ENCODE measurements around the gene CTCFL.

CTCFL gene

DNA sequence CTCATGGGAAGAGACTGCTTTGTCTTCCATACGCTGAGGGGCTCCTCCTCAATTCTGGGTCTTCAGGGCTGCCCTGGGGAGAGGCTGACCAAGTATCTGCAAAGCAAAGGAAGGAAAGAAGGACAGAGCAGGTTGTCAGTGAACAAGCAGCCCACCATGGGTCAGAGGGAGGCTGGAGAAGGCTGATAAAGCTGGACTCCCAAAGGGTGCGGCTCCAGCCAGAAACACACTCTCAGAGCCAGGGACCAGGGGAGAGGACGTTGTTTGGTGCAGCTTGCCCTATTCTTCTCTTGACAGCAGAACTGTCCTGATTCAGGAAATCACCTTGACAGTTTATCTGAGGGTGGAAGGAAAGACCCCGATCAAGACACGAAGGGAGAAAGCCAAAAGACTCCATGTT, 10.4 kb upstream of the CTCFL start:
- Histone ChIP-seq H3K27ac (ENCODE audit: insufficient read depth in 1 of 2, low read depth in 1 of 2, low read length in 2 of 2, poor library complexity in 1 of 2, severe bottlenecking in 2 of 2) (no peak overlapping the region), H3K4me1 (ENCODE audit: control extremely low read depth in 1 of 4, control insufficient read depth in 4 of 4, insufficient read depth in 4 of 4, low read length in 3 of 4) (no peaks in the 10 kb centered on the region), H3K27me3 (replicated peaks in 2 of 5; ENCODE audit: control insufficient read depth in 4 of 5, insufficient read depth in 5 of 5, low read length in 4 of 5) (peaks cover 2 to 28% (median 9%) of the 10 kb centered on the region in 5 experiments), H3K4me3 (ENCODE audit: control insufficient read depth in 1 of 7, extremely low read depth in 1 of 7, insufficient read depth in 4 of 7, low read depth in 2 of 7, low read length in 6 of 7) (no peak overlapping the region), H3K9me3 (ENCODE audit: control extremely low read depth in 1 of 5, control insufficient read depth in 4 of 5, insufficient read depth in 2 of 5, low read depth in 1 of 5, low read length in 4 of 5) (peaks cover 0 to 16% (median 2%) of the 10 kb centered on the region in 5 experiments), H3K36me3 (ENCODE audit: control insufficient read depth in 4 of 4, insufficient read depth in 4 of 4, low read length in 3 of 4) (no peaks in the 10 kb centered on the region)
- ChIA-PET POLR2A (interaction anchor here (1.0 kb wide), 1 partner anchor 15 kb away, joined by 4 read pairs; no protein-coding TSS in a partner anchor), CTCF (no interaction called here)
- no peak for DNase-seq
- WGBS (ENCODE audit: insufficient coverage), result 86% methylated on average over 5 of the region's 5 CpGs

DNA sequence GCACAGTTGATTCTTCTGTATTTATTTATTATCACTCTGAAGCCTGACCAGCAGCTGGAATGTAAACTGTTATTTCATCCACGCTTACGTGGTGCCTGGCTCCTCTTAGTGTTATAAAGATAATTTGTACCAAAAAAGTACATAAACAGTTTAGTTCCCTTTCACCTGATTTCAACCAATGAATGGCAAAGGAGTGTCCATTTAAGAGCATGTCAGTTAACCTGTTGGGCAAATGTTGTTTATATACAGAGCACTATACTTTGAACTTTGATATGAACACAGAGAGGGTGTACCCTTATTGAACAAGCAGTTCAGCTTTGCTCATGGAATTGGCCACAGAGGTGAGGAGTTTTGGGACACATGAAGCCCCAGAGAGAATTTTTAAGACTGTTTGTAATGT, 7.2 kb upstream of the CTCFL start:
- no CpG with 5 or more reads among the region's 2 CpGs for WGBS (ENCODE audit: insufficient coverage)
- no peak for DNase-seq
- ChIA-PET POLR2A (interaction anchor here (0.6 kb wide), 1 partner anchor 27 kb away, joined by 3 read pairs; no protein-coding TSS in a partner anchor), CTCF (interaction anchor here (1.0 to 1.4 kb wide), 4 partner anchors 11 to 21 kb away, joined by 3 to 4 read pairs (median 3); no protein-coding TSS in a partner anchor)
- H3K9me3 ChIP-seq (ENCODE audit: control extremely low read depth in 1 of 5, control insufficient read depth in 4 of 5, insufficient read depth in 2 of 5, low read depth in 1 of 5, low read length in 4 of 5), result peaks cover 0 to 6% (median 2%) of the 10 kb centered on the region in 5 experiments
- peaks cover 2 to 18% (median 4%) of the 10 kb centered on the region in 5 experiments for H3K27me3 ChIP-seq (replicated peaks in 2 of 5; ENCODE audit: control insufficient read depth in 4 of 5, insufficient read depth in 5 of 5, low read length in 4 of 5)
- H3K4me1 ChIP-seq (ENCODE audit: control extremely low read depth in 1 of 4, control insufficient read depth in 4 of 4, insufficient read depth in 4 of 4, low read length in 3 of 4), result no peaks in the 10 kb centered on the region
- H3K36me3 ChIP-seq (ENCODE audit: control insufficient read depth in 4 of 4, insufficient read depth in 4 of 4, low read length in 3 of 4), result no peaks in the 10 kb centered on the region
- H3K4me3 ChIP-seq (ENCODE audit: control insufficient read depth in 1 of 7, extremely low read depth in 1 of 7, insufficient read depth in 4 of 7, low read depth in 2 of 7, low read length in 6 of 7), result no peak overlapping the region
- no peak overlapping the region for H3K27ac ChIP-seq (ENCODE audit: insufficient read depth in 1 of 2, low read depth in 1 of 2, low read length in 2 of 2, poor library complexity in 1 of 2, severe bottlenecking in 2 of 2)

DNA sequence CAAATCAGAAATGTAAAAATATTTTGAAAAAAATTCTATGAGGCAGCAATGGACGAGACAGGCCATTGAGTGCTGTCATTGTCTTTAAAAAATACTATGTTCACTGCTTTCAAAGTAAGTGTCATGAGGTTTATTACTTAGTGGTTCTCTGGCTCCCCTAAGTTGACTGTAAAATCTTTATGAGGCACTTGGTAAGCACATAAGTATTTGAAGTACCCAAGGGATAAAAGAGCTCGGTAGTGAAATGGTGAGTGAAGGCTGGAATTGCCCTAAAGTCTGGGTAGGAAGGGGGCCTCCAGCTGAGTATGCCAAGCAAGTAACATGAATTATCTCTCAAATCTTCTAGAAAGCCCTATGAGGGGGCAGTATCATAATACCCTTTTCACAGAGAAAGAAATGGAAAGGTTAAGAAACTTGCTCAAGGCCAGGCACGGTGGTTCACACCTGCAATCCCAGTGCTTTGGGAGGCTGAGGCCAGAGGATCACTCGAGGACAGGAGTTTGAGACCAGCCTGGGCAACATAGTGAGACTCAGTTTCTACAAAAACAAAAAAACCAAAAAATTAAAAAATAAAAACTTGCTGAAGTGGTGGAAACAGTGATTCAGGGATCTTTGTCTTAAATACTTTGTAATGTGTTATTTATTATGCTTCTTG, 5.5 kb upstream of the CTCFL start:
- Histone ChIP-seq H3K4me3 (ENCODE audit: control insufficient read depth in 1 of 7, extremely low read depth in 1 of 7, insufficient read depth in 4 of 7, low read depth in 2 of 7, low read length in 6 of 7) (no peak overlapping the region), H3K27me3 (replicated peaks in 2 of 5; ENCODE audit: control insufficient read depth in 4 of 5, insufficient read depth in 5 of 5, low read length in 4 of 5) (peaks cover 0 to 12% (median 2%) of the 10 kb centered on the region in 5 experiments), H3K9me3 (ENCODE audit: control extremely low read depth in 1 of 5, control insufficient read depth in 4 of 5, insufficient read depth in 2 of 5, low read depth in 1 of 5, low read length in 4 of 5) (peaks cover 0 to 2% (median 0%) of the 10 kb centered on the region in 5 experiments), H3K36me3 (ENCODE audit: control insufficient read depth in 4 of 4, insufficient read depth in 4 of 4, low read length in 3 of 4) (no peaks in the 10 kb centered on the region), H3K27ac (ENCODE audit: insufficient read depth in 1 of 2, low read depth in 1 of 2, low read length in 2 of 2, poor library complexity in 1 of 2, severe bottlenecking in 2 of 2) (no peak overlapping the region), H3K4me1 (ENCODE audit: control extremely low read depth in 1 of 4, control insufficient read depth in 4 of 4, insufficient read depth in 4 of 4, low read length in 3 of 4) (no peaks in the 10 kb centered on the region)
- DNase-seq, result no peak
- CTCF ChIA-PET, result interaction anchor here (0.9 kb wide), 1 partner anchor 14 kb away, joined by 3 read pairs; no protein-coding TSS in a partner anchor
- POLR2A ChIA-PET, result no interaction called here
- 81% methylated on average over 2 of the region's 4 CpGs for WGBS (ENCODE audit: insufficient coverage)

DNA sequence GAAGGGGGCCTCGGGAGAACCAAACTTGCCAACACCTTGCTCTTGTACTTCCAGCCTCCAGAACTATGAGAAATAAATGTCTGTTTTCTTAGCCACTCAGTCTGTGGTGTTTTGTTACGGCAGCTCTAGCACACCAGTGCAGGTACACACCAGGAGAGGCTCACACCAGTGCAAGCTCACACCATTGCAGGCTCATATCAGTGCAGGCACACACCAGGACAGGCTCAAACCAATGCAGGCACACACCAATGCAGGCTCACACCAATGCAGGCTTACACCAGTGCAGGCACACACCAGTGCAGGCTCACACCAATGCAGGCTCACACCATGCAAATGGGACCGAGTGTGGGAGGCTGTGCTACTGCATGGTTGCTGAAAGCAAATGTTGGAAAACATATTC, 4.9 kb upstream of the CTCFL start:
- ChIA-PET POLR2A (no interaction called here), CTCF (interaction anchor here (0.9 kb wide), 1 partner anchor 14 kb away, joined by 3 read pairs; no protein-coding TSS in a partner anchor)
- no peak for DNase-seq
- no peak overlapping the region for H3K27ac ChIP-seq (ENCODE audit: insufficient read depth in 1 of 2, low read depth in 1 of 2, low read length in 2 of 2, poor library complexity in 1 of 2, severe bottlenecking in 2 of 2)
- no peak overlapping the region for H3K4me3 ChIP-seq (ENCODE audit: control insufficient read depth in 1 of 7, extremely low read depth in 1 of 7, insufficient read depth in 4 of 7, low read depth in 2 of 7, low read length in 6 of 7)
- 88% methylated on average over 1 of the region's 3 CpGs for WGBS (ENCODE audit: insufficient coverage)
- H3K9me3 ChIP-seq (ENCODE audit: control extremely low read depth in 1 of 5, control insufficient read depth in 4 of 5, insufficient read depth in 2 of 5, low read depth in 1 of 5, low read length in 4 of 5), result peaks cover 0 to 2% (median 0%) of the 10 kb centered on the region in 5 experiments
- H3K4me1 ChIP-seq (ENCODE audit: control extremely low read depth in 1 of 4, control insufficient read depth in 4 of 4, insufficient read depth in 4 of 4, low read length in 3 of 4), result no peaks in the 10 kb centered on the region
- H3K36me3 ChIP-seq (ENCODE audit: control insufficient read depth in 4 of 4, insufficient read depth in 4 of 4, low read length in 3 of 4), result no peaks in the 10 kb centered on the region
- H3K27me3 ChIP-seq (replicated peaks in 2 of 5; ENCODE audit: control insufficient read depth in 4 of 5, insufficient read depth in 5 of 5, low read length in 4 of 5), result peaks cover 0 to 7% (median 0%) of the 10 kb centered on the region in 5 experiments

DNA sequence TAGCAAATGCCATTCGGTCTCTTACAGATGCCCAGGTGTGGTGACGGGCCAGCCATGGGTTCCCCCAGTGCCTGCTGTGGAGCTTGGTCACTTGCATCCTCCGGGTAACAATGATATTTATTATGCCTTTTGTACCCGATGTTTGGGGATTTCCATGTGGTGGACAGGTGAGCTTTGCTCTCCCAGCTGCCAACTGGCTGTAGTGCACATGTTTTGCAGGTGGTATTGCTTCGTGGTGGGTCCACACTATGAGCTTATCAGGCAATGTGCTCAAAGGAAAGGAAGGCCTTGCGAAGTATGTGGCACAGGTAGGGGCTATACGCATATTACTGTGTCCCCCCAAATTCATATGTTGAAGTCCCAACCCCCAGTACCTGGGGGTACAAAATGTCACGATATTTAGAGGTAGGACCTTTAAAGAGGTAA, 4.2 kb upstream of the CTCFL start:
- Histone ChIP-seq H3K27me3 (replicated peaks in 2 of 5; ENCODE audit: control insufficient read depth in 4 of 5, insufficient read depth in 5 of 5, low read length in 4 of 5) (peaks cover 0 to 5% (median 0%) of the 10 kb centered on the region in 5 experiments), H3K4me3 (ENCODE audit: control insufficient read depth in 1 of 7, extremely low read depth in 1 of 7, insufficient read depth in 4 of 7, low read depth in 2 of 7, low read length in 6 of 7) (no peak overlapping the region), H3K9me3 (ENCODE audit: control extremely low read depth in 1 of 5, control insufficient read depth in 4 of 5, insufficient read depth in 2 of 5, low read depth in 1 of 5, low read length in 4 of 5) (peaks cover 0 to 2% (median 0%) of the 10 kb centered on the region in 5 experiments), H3K27ac (ENCODE audit: insufficient read depth in 1 of 2, low read depth in 1 of 2, low read length in 2 of 2, poor library complexity in 1 of 2, severe bottlenecking in 2 of 2) (no peak overlapping the region), H3K36me3 (ENCODE audit: control insufficient read depth in 4 of 4, insufficient read depth in 4 of 4, low read length in 3 of 4) (no peaks in the 10 kb centered on the region), H3K4me1 (ENCODE audit: control extremely low read depth in 1 of 4, control insufficient read depth in 4 of 4, insufficient read depth in 4 of 4, low read length in 3 of 4) (no peaks in the 10 kb centered on the region)
- ChIA-PET POLR2A (no interaction called here), CTCF (no interaction called here)
- DNase-seq, result no peak
- 98% methylated on average over 5 of the region's 8 CpGs for WGBS (ENCODE audit: insufficient coverage)

DNA sequence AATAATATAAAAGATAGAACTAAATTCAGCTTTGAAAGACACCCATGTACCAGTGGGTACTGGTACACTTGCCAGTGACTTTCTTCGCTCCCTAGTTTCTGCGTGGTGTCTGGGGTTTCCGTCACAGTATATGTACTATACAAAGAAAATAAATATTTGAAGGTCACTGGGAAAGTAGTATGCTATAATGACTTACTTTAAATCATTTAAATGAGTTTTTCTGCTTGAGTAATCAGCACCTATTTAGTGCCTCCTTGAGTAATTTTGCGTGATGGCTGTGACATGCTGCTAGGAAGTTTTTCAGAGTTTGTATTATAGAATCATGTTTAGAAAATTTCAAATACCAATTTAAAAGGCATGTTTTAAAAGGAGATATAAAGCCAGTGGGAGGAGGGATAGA, 3.2 kb upstream of the CTCFL start:
- ChIA-PET CTCF (interaction anchor here (1.4 kb wide), 1 partner anchor 9 kb away, joined by 8 read pairs; no protein-coding TSS in a partner anchor), POLR2A (no interaction called here)
- H3K4me1 ChIP-seq (ENCODE audit: control extremely low read depth in 1 of 4, control insufficient read depth in 4 of 4, insufficient read depth in 4 of 4, low read length in 3 of 4), result no peaks in the 10 kb centered on the region
- DNase-seq, result no peak
- no CpG with 5 or more reads among the region's 4 CpGs for WGBS (ENCODE audit: insufficient coverage)
- H3K36me3 ChIP-seq (ENCODE audit: control insufficient read depth in 4 of 4, insufficient read depth in 4 of 4, low read length in 3 of 4), result no peaks in the 10 kb centered on the region
- peaks cover 0 to 3% (median 0%) of the 10 kb centered on the region in 5 experiments for H3K27me3 ChIP-seq (replicated peaks in 2 of 5; ENCODE audit: control insufficient read depth in 4 of 5, insufficient read depth in 5 of 5, low read length in 4 of 5)
- peaks cover 0 to 2% (median 0%) of the 10 kb centered on the region in 5 experiments for H3K9me3 ChIP-seq (ENCODE audit: control extremely low read depth in 1 of 5, control insufficient read depth in 4 of 5, insufficient read depth in 2 of 5, low read depth in 1 of 5, low read length in 4 of 5)
- H3K27ac ChIP-seq (ENCODE audit: insufficient read depth in 1 of 2, low read depth in 1 of 2, low read length in 2 of 2, poor library complexity in 1 of 2, severe bottlenecking in 2 of 2), result no peak overlapping the region
- H3K4me3 ChIP-seq (ENCODE audit: control insufficient read depth in 1 of 7, extremely low read depth in 1 of 7, insufficient read depth in 4 of 7, low read depth in 2 of 7, low read length in 6 of 7), result no peak overlapping the region

DNA sequence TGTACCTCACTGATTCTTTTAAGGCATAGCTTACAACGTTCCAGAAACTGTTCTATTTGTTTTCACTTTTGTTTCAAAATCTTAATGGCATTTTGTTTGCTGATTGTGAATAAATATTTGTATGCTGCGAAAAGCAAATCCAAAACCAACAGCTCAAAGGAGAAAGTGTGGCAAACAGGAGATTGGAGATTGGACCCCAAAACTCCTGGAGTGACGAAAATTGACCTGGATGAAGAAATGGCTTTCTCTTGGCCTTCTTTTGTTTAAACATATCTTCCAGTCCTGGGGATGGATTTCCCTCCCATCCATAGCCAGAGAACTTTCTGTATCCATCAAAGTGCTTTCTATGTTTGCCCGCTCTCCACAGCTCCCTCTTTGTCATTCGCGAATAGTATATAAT, 2.8 kb upstream of the CTCFL start:
- peaks cover 0 to 2% (median 0%) of the 10 kb centered on the region in 5 experiments for H3K27me3 ChIP-seq (replicated peaks in 2 of 5; ENCODE audit: control insufficient read depth in 4 of 5, insufficient read depth in 5 of 5, low read length in 4 of 5)
- POLR2A ChIA-PET, result no interaction called here
- CTCF ChIA-PET, result interaction anchor here (1.4 kb wide), 1 partner anchor 10 kb away, joined by 8 read pairs; no protein-coding TSS in a partner anchor
- no peaks in the 10 kb centered on the region for H3K9me3 ChIP-seq (ENCODE audit: control extremely low read depth in 1 of 5, control insufficient read depth in 4 of 5, insufficient read depth in 2 of 5, low read depth in 1 of 5, low read length in 4 of 5)
- 100% methylated on average over 1 of the region's 6 CpGs for WGBS (ENCODE audit: insufficient coverage)
- H3K4me3 ChIP-seq (ENCODE audit: control insufficient read depth in 1 of 7, extremely low read depth in 1 of 7, insufficient read depth in 4 of 7, low read depth in 2 of 7, low read length in 6 of 7), result no peak overlapping the region
- no peaks in the 10 kb centered on the region for H3K4me1 ChIP-seq (ENCODE audit: control extremely low read depth in 1 of 4, control insufficient read depth in 4 of 4, insufficient read depth in 4 of 4, low read length in 3 of 4)
- DNase-seq, result no peak
- no peak overlapping the region for H3K27ac ChIP-seq (ENCODE audit: insufficient read depth in 1 of 2, low read depth in 1 of 2, low read length in 2 of 2, poor library complexity in 1 of 2, severe bottlenecking in 2 of 2)
- H3K36me3 ChIP-seq (ENCODE audit: control insufficient read depth in 4 of 4, insufficient read depth in 4 of 4, low read length in 3 of 4), result no peaks in the 10 kb centered on the region
